ENCODE results near the gene PTCSC3.

- TF ChIP-seq CTCF (IDR thresholded peaks at IDR 0.05), result no peak
- TF ChIP-seq POLR2A (IDR thresholded peaks at IDR 0.05), result no peak
Observed at GRCh38 chr14:36194663-36195062, 18.1 kb upstream of the PTCSC3 start.

Data from body of pancreas (tissue), 4 donors.